PC-3 (cell line): ENCODE results near the gene ZSCAN9.

ENCODE experiments used
- EZH2 ChIP-seq: fragments of 300-600 bp; sonication (generic); IDR thresholded peaks from one replicate; pipeline ENCODE4 v1.6.1; 2017; ENCODE audit warnings: antibody characterized with exemption, mild to moderate bottlenecking, low read length; ENCODE audit not compliant: unreplicated experiment
- EZH2phosphoT487 ChIP-seq: fragments of 300-600 bp; sonication (generic); IDR thresholded peaks from 2 replicates; pipeline ENCODE4 v1.6.1; 2018; ENCODE audit warnings: mild to moderate bottlenecking, antibody characterized with exemption, low read length, borderline replicate concordance
- TF ChIP-seq, protein P1 (sequence below): fragments of 300-600 bp; sonication (generic); conservative IDR thresholded peaks from 2 replicates; pipeline ENCODE4 v1.5.1; 2017; ENCODE audit warnings: antibody characterized with exemption, low read depth, mild to moderate bottlenecking, low read length

GRCh38 chr6:28225056-28225834 is at the start of gene ZSCAN9:
- TF ChIP-seq EZH2, result no peak
- TF ChIP-seq, protein P1, sequence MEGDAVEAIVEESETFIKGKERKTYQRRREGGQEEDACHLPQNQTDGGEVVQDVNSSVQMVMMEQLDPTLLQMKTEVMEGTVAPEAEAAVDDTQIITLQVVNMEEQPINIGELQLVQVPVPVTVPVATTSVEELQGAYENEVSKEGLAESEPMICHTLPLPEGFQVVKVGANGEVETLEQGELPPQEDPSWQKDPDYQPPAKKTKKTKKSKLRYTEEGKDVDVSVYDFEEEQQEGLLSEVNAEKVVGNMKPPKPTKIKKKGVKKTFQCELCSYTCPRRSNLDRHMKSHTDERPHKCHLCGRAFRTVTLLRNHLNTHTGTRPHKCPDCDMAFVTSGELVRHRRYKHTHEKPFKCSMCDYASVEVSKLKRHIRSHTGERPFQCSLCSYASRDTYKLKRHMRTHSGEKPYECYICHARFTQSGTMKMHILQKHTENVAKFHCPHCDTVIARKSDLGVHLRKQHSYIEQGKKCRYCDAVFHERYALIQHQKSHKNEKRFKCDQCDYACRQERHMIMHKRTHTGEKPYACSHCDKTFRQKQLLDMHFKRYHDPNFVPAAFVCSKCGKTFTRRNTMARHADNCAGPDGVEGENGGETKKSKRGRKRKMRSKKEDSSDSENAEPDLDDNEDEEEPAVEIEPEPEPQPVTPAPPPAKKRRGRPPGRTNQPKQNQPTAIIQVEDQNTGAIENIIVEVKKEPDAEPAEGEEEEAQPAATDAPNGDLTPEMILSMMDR, result no peak
- no peak for TF ChIP-seq EZH2phosphoT487
